Stimulated activated CD4-positive, alpha-beta T cell treated with anti-CD3 and anti-CD28 coated beads, Interleukin-12 subunit alpha, Interleukin-12 subunit beta, amount 100 ng/mL, for 24 hours (primary cell): ENCODE measurements around the gene FBLN2.

Experiments
- DNase-seq, 2 experiments: peaks; one replicate each; pipeline ENCODE4 v3.0.0-alpha.2; 2020; ENCODE audit warnings: low read depth in 2 of 2

The FBLN2 gene

GRCh38 chr3:13665582-13666226, 116.8 kb downstream of the FBLN2 start:
- no peak for DNase-seq

- DNase-seq, result no peak
Observed at GRCh38 chr3:13666227-13666619, 117.3 kb downstream of the FBLN2 start.

- DNase-seq, result no peak
Observed at GRCh38 chr3:13666781-13667709, 118.1 kb downstream of the FBLN2 start.

- DNase-seq, result no peak
Observed at GRCh38 chr3:13668136-13668535, 119.2 kb downstream of the FBLN2 start.

GRCh38 chr3:13669457-13669856, 120.5 kb downstream of the FBLN2 start:
- no peak for DNase-seq

GRCh38 chr3:13670292-13670691, 121.4 kb downstream of the FBLN2 start:
- no peak for DNase-seq

- no peak for DNase-seq
Observed at GRCh38 chr3:13671482-13672233, 122.7 kb downstream of the FBLN2 start.

GRCh38 chr3:13673207-13673606, 124.3 kb downstream of the FBLN2 start:
- no peak for DNase-seq

- DNase-seq, result no peak
Observed at GRCh38 chr3:13674538-13675185, 125.7 kb downstream of the FBLN2 start.

- no peak for DNase-seq
Observed at GRCh38 chr3:13676356-13677017, 127.6 kb downstream of the FBLN2 start.

GRCh38 chr3:13677272-13677671, 128.3 kb downstream of the FBLN2 start:
- DNase-seq, result no peak

GRCh38 chr3:13681931-13682330, 133.0 kb downstream of the FBLN2 start:
- no peak for DNase-seq

- no peak for DNase-seq
Observed at GRCh38 chr3:13682331-13683013, 133.5 kb downstream of the FBLN2 start.

GRCh38 chr3:13683288-13683687, 134.4 kb downstream of the FBLN2 start:
- DNase-seq, result no peak

GRCh38 chr3:13683772-13684171, 134.8 kb downstream of the FBLN2 start:
- no peak for DNase-seq

- no peak for DNase-seq
Observed at GRCh38 chr3:13684350-13684749, 135.4 kb downstream of the FBLN2 start.

- no peak for DNase-seq
Observed at GRCh38 chr3:13684854-13685253, 135.9 kb downstream of the FBLN2 start.

GRCh38 chr3:13685721-13686120, 136.8 kb downstream of the FBLN2 start:
- no peak for DNase-seq

- DNase-seq, result no peak
Observed at GRCh38 chr3:13686367-13687160, 137.6 kb downstream of the FBLN2 start.

GRCh38 chr3:13687517-13687943, 138.6 kb downstream of the FBLN2 start:
- DNase-seq, result no peak
